WI38 (cell line): ENCODE results near the gene STYK1.

ENCODE experiments used
- H3K4me3 ChIP-seq: 2 replicates; pipeline ENCODE4 v1.5.1; 2011; ENCODE audit warnings: low read depth, mild to moderate bottlenecking, control low read depth, low read length
- CTCF ChIP-seq: IDR thresholded peaks from 2 replicates; pipeline ENCODE4 v1.5.1; 2012; ENCODE audit warnings: low read depth, mild to moderate bottlenecking, control low read depth, low read length

STYK1 gene

GRCh38 chr12:10689146-10689545 lies 15.3 kb upstream of the STYK1 start:
- no peak for TF ChIP-seq CTCF
- H3K4me3 ChIP-seq = no peak overlapping the region

GRCh38 chr12:10688042-10688441 lies 14.2 kb upstream of the STYK1 start:
- H3K4me3 ChIP-seq = no peak overlapping the region
- TF ChIP-seq CTCF = no peak

- TF ChIP-seq CTCF = no peak
- H3K4me3 ChIP-seq = no peak overlapping the region
These were observed 1.5 kb downstream of the STYK1 start for GRCh38 chr12:10672231-10672868.

- no peak overlapping the region for H3K4me3 ChIP-seq
These were observed 4.3 kb downstream of the STYK1 start for GRCh38 chr12:10669533-10669932.

GRCh38 chr12:10668526-10668925 lies 5.3 kb downstream of the STYK1 start:
- no peak for TF ChIP-seq CTCF

More at GRCh38 chr12:10669533-10669932, 4.3 kb downstream of the STYK1 start:
- no peak for TF ChIP-seq CTCF

GRCh38 chr12:10667581-10667980 lies 6.3 kb downstream of the STYK1 start:
- no peak for TF ChIP-seq CTCF
- H3K4me3 ChIP-seq = no peak overlapping the region

More at GRCh38 chr12:10668526-10668925, 5.3 kb downstream of the STYK1 start:
- H3K4me3 ChIP-seq = no peak overlapping the region

GRCh38 chr12:10664499-10664898 lies 9.4 kb downstream of the STYK1 start:
- H3K4me3 ChIP-seq = no peak overlapping the region
- TF ChIP-seq CTCF = no peak
